ENCODE results near the gene CYP11A1. TPM values are rescaled to one million over a fixed set of nuclear protein-coding genes. Genes with fewer than 3 reads are reported as not detected.

CYP11A1 gene
- total and polyA plus RNA-seq, 9 donors, result 19.9 to 1,902 (median 32.3) TPM

DNA sequence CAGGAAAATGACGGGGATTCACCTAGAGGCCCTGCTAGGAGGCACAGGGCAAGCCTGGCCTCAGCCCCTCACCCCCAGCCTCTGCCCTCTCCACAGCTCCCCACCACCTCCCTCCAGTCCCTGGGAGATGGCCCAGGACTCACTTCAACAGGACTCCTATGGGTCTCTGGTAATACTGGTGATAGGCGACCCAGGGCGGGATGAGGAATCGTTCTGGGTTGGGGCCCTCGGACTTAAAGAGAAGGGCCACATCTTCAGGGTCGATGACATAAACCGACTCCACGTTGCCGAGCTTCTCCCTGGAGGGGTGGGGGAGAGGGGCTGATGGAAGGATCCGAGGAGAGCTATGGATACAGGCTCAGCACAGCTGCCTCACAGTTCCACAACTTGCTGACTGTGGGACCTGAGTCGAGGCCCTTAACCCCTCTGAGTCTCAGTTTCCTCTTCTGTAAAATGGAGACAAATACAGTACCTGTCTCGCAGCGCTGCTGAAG lies 19.6 kb downstream of the CYP11A1 start:
- H3K27ac ChIP-seq, result no peak overlapping the region
- no peak overlapping the region for H3K4me3 ChIP-seq
- 94 to 97% (median 96%) methylated on average over 13 of the region's 13 CpGs for WGBS, 3 donors
- intact Hi-C loops (cut with DNase I), result no loop called here
- H3K36me3 ChIP-seq, result no peaks in the 10 kb centered on the region
- TF ChIP-seq POLR2A (IDR thresholded peaks at IDR 0.05), result no peak
- TF ChIP-seq, protein P1, sequence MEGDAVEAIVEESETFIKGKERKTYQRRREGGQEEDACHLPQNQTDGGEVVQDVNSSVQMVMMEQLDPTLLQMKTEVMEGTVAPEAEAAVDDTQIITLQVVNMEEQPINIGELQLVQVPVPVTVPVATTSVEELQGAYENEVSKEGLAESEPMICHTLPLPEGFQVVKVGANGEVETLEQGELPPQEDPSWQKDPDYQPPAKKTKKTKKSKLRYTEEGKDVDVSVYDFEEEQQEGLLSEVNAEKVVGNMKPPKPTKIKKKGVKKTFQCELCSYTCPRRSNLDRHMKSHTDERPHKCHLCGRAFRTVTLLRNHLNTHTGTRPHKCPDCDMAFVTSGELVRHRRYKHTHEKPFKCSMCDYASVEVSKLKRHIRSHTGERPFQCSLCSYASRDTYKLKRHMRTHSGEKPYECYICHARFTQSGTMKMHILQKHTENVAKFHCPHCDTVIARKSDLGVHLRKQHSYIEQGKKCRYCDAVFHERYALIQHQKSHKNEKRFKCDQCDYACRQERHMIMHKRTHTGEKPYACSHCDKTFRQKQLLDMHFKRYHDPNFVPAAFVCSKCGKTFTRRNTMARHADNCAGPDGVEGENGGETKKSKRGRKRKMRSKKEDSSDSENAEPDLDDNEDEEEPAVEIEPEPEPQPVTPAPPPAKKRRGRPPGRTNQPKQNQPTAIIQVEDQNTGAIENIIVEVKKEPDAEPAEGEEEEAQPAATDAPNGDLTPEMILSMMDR (IDR thresholded peaks at IDR 0.05), result no peak
- no peak for TF ChIP-seq EP300 (IDR thresholded peaks at IDR 0.05)
- peaks cover 6% of the 10 kb centered on the region for H3K4me1 ChIP-seq (ENCODE audit: insufficient read depth)
- DNase-seq, result peak in 2 of 5 donors; percentile 23 to 25
- no peaks in the 10 kb centered on the region for H3K27me3 ChIP-seq
- H3K9me3 ChIP-seq, result no peaks in the 10 kb centered on the region

DNA sequence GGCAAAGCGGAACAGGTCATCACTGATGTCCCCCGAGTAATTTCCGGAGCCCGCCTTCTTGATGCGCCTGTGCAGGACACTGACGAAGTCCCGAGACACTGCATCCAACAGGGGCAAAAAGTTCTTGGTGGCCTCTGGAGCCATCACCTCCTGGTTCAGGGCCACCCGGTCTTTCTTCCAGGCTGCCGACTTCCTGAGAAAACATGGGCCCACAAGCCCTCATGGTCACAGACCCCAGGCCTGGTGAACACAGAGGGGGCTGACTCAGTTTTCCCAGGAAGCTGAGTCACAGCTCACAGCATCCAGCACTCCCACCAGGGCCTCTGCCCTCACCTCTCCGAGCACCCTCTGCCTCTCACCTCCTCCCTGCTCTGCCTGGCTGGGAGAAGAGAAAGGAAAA lies 22.4 kb downstream of the CYP11A1 start:
- Histone ChIP-seq H3K4me3 (no peak overlapping the region), H3K4me1 (ENCODE audit: insufficient read depth) (peaks cover 9% of the 10 kb centered on the region), H3K9me3 (no peaks in the 10 kb centered on the region), H3K27me3 (no peaks in the 10 kb centered on the region), H3K36me3 (no peaks in the 10 kb centered on the region), H3K27ac (no peak overlapping the region)
- intact Hi-C loops (cut with DNase I), result no loop called here
- TF ChIP-seq, protein P1 (IDR thresholded peaks at IDR 0.05), result no peak
- 82 to 87% (median 87%) methylated on average over 10 of the region's 10 CpGs for WGBS, 3 donors
- DNase-seq, result peak in 2 of 5 donors; percentile 23 to 31

DNA sequence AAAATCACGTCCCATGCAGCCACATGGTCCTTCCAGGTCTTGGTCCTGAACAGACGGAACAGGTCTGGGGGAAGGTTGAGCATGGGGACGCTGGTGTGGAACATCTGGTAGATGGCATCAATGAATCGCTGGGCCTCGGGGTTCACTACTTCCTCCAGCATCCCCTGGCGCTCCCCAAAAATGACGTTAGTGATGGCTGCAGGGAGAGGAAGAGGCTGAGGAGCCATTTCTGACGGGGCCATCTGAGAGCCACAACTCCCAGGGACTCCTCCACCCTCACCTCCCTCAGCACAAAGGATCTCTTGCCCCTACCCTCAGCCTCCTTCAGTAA lies 23.7 kb downstream of the CYP11A1 start:
- Histone ChIP-seq H3K27ac (no peak overlapping the region), H3K9me3 (no peaks in the 10 kb centered on the region), H3K4me1 (ENCODE audit: insufficient read depth) (peaks cover 6% of the 10 kb centered on the region), H3K36me3 (no peaks in the 10 kb centered on the region), H3K27me3 (no peaks in the 10 kb centered on the region), H3K4me3 (no peak overlapping the region)
- TF ChIP-seq EP300 (IDR thresholded peaks at IDR 0.05), result no peak
- TF ChIP-seq, protein P1 (IDR thresholded peaks at IDR 0.05), result no peak
- no peak for TF ChIP-seq POLR2A (IDR thresholded peaks at IDR 0.05)
- peak in 1 of 5 donors; percentile 16 for DNase-seq
- intact Hi-C loops (cut with DNase I), result no loop called here
- 89 to 98% (median 94%) methylated on average over 8 of the region's 8 CpGs for WGBS, 3 donors

DNA sequence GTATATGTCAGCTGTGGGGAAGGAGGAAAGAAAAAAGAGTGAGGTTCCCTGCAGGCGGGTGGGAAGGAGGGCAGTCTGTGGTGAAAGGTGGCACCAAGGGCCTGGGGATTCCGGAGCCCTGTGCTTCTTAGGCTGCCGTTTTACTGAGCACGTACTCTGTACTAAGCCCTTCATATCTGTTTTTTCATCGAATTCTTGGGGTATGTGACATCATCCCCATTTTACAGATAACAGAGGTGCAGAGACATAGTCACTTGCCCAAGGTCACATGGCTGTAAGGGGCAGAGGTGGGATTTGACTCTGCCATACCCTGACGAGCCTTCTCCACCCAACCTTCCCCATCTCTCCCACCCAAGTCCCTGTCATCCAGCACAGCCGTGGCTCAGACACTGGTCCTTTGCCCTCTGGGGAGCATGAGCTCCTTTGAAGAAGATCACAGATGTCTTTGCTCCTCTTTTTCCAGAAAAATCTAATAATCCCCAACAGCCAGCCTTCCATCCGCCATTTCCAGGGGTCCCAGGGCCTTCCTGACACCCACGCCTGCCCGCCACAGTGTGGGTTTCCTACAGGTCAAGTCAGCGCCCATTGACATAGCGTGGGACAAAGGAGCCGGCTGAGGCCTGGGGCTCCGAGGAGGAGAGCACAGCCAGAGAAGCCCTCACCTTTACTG lies 24.2 kb downstream of the CYP11A1 start:
- Histone ChIP-seq H3K27ac (no peak overlapping the region), H3K4me3 (no peak overlapping the region), H3K27me3 (no peaks in the 10 kb centered on the region), H3K9me3 (no peaks in the 10 kb centered on the region), H3K36me3 (no peaks in the 10 kb centered on the region), H3K4me1 (ENCODE audit: insufficient read depth) (peaks cover 3% of the 10 kb centered on the region)
- 95 to 96% (median 95%) methylated on average over 14 of the region's 14 CpGs for WGBS, 3 donors
- peak in 1 of 5 donors; percentile 16 for DNase-seq
- TF ChIP-seq, protein P1 (IDR thresholded peaks at IDR 0.05), result no peak
- no peak for TF ChIP-seq POLR2A (IDR thresholded peaks at IDR 0.05)
- no peak for TF ChIP-seq EP300 (IDR thresholded peaks at IDR 0.05)
- intact Hi-C loops (cut with DNase I), result no loop called here
